Occipital lobe (tissue), 2 donors: ENCODE data around the gene PPP4R4. TPM values are rescaled to one million over a fixed set of nuclear protein-coding genes. Genes with fewer than 3 reads are reported as not detected.
A peak's percentile ranks its signal among the peaks of the same experiment; 100 is the strongest.

Source experiments
- DNase-seq: peaks from one replicate; lab custom pipeline; 2025; lab: John Stamatoyannopoulos, UW
- total RNA-seq: library from RNA; depleted of rRNA; stranded (reverse); fragments of >200 nt; gene quantifications from one replicate; pipeline ENCODE4 v1.2.3, GENCODE V29; 2014

The PPP4R4 gene
- total RNA-seq = 0.31 TPM

GRCh38 chr14:94173885-94174603 is at the start of gene PPP4R4:
Gene PPP4R4 (plus strand): TSS chr14:94174322. CDS start chr14:94174466, 144 bp downstream.
- peak; percentile 78 for DNase-seq

DNA sequence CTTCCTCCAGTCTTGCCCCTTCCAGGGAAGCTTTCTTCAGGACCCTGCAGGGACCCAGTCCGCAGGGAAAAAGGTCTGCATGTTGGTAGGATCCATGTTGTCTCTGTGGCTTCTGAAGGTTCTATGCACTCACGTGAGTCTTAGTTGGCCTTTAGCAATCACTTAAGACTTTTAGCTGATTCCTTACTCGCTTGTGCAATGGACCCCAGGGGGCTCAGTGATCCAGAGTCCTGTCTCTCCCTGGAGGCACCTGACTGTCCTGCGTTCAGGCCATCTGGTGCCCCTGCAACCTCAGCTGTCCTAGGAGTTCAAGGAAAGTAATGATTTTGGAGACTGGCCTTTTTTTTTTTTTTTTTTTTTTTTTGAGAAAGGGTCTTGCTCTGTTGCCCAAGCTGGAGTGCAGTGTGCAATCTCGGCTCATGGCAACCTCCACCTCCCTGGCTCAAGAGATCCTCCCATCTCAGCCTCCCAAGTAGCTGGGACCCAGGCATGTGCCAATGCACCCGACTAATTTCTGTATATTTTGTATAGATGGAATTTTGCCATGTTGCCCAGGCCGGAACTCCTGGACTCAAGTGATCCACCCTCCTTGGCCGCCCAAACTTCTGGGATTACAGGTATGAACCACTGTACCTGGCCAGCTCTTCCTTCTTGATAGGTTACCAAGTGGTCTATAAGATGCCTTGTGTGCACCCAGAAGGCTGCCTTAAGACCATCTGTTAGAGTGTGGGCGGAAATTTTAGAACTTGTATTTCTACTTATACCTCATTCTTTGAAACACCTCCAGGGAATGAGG is 49.3 kb upstream of the PPP4R4 start:
- DNase-seq = no peak

DNA sequence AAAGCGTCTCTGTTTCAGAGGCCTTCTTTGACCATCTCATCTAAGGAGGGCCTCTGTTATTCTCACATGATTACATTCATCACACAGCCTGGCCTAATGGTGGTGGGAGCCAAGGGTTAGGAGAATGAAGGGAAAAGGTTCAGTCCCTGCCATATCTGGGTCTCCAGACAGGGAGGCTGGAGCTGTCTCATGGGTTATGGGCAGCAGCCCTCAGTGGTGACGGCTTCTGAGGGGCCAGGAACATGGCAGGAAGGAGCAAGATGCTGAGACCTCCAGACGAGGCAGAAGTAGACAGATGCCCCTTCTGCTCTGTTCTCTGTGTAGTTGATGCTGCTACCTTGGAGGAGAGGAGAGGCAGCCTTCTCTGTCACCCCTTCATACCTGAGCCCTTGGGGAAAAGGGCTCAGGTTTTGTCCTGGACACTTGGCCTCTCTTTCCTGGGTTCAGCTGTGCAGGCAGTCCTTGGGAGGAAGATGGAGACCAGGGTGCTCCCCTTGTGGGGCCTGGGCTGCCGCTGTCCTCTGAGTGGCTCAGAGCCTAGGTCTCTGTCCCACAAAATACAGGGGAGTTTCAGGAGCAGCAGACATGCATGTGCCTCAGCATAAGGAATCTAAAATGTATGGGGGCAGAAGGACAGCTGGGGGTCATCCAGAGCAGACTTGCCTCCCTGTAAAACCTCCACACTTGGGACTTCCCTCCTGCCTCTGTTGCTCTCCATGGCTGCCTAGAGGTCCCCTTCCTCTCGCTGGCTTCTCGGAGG is 48.3 kb upstream of the PPP4R4 start:
- no peak for DNase-seq

DNA sequence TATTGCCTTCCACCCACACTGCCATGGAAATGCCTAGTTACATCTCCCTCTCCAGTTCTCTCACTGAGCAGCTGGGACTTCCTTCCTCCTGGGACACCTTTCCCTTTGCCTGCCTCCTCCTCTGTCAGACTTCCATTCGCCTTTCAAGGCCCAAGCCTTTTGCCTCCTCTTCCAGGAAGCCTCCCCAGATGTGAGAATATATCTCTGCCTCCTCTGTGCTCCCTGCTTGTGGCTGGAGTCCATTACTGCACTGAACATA is 47.8 kb upstream of the PPP4R4 start:
- DNase-seq = no peak

DNA sequence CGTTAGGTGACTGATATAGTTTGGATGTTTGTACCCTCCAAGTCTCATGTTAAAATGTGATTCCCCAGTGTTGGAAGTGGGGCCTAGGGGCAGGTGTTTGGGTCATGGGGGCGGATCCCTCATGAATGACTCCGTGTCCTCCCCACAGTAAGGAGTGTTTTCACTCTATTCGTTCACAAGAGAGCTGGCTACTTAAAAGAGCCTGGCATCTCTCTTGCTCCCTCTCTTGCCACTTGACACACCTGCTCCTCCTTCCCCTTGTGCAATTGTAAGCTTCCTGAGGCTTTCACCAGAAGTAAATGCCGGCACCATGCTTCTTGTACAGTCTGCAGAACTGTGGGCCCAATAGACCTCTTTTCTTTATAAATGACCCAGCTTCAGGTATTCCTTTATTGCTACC is 47.3 kb upstream of the PPP4R4 start:
- DNase-seq = no peak

DNA sequence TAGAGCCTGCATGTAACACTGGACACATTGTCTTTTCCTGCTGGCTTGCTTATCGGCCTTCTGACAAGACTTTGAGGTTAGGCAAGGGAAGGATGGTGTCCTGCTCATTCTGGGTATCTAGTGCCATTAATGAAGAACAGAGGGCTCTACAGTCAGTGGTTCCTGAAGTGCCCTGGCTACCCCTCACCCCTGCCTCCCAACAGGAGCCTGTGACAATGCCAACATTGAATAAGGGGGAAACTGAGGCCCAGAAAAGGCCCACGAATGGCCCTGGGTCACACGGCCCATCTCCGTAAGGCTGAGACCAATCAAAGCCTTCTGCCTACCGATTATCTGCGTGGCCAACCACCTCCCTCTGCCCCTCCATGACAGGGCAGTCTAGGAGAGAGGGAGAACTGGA is 46.8 kb upstream of the PPP4R4 start:
- DNase-seq = no peak

DNA sequence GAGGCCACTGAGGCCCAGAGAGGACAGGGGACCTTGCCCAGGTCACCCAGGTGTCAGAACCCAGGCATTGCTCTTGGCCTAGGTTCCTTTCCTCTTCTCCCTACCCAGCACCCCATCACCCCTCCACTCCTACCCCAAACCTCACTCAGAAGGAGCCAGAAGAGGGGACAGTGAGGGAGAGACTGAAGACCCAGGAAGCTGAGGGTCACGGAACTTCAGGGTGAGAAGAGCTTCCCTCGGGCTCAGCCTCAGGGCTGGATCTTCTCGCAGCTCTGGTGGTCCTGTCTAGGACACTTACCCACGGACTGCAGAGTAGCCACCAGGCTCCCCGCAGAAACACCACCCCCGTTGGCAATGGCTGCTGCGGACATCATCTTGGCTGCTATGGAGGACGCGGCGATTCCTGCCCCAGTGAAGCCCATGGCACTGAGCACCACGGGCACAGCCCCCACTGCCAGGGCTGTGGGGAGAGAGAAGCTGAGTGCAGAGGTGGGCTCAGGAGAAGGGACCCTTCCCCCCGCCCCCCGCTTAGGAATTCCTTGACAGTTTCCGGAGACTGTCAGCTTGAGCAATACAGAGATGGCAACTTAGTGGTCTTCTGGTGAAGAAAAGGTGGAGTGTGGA is 45.8 kb upstream of the PPP4R4 start:
- DNase-seq = no peak

GRCh38 chr14:94129111-94129757 is 44.9 kb upstream of the PPP4R4 start, which contains the start of gene IFI27L2:
Gene IFI27L2 (minus strand): TSS chr14:94129604. CDS start chr14:94129564, 40 bp downstream.
- DNase-seq = peak; percentile 85

DNA sequence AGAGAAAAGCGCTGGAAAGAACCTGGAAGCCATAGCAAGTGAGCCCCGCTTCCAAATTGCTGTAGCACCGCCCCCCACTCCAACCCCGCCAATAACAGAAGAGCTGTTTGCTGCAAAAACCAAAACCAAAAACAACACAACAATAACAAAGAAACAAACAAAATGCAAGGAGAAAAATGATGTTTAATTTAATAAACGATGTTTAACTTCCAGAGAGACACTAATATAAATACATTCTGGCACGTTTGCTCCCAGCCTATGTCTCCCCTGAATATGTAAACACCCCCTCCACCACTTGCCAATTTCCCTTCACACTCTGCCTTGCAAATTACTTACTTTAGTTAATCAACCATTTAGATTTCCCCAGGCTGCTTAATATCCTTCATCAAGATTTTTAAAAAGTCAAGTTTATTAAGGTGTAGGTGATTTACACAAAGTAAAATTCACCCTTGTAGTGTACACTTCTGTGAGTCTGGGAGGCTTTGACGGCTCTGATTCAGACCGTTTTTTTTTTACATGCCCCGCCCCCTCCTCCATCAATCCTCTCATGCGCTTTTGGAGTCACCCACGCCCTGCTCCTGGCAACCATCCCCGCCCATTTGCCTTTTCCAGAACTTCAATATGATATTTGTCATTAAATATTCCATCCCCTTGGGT is 44.2 kb upstream of the PPP4R4 start:
- DNase-seq = no peak

DNA sequence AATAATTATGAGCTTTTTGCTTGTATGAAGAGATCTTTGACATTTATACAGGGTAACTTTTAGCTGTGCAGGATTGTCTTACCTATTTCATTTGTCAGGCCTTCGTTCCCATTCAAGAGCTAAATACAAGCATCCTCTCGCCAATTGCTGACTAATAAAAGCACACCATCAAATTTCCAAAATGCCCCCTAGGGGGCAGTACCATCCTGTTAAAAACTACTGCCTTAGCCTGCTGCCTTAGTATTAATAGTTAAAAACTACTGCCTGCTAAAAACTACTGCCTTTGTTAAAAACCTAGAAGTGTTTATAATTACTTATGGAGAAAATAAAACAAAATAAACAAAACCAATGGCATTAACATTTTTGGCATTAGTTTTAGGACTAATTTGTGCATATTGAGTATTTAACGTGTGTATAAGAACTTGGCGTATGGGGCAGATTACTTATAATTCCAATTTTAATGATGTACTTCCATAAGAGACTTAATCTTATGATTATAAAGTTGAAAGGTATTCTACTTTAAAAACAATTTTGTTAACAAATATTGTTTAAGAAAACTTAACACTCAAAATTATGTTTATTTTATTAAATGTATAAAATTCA is 41.7 kb upstream of the PPP4R4 start:
- DNase-seq = no peak

DNA sequence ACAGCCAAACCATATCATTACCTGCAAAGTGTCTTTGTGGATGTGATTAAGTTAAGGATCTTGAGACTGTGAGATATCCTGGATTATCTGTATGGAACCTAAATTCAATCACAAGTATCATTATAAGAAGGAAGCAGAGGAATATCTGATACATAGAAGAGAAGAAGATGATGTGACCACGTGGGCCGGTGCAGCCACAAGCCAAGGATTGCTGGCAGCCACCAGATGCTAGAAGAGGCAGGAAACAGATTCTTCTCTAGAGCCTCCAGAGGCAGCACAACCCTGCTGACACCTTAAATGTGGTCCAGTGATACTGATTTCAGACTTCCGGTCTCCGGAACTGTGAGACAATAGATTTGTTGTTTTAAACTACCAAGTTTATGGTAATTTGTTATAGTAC is 38.6 kb upstream of the PPP4R4 start:
- no peak for DNase-seq

- peak; percentile 81 for DNase-seq
Measured at GRCh38 chr14:94136575-94137331, 37.4 kb upstream of the PPP4R4 start.

DNA sequence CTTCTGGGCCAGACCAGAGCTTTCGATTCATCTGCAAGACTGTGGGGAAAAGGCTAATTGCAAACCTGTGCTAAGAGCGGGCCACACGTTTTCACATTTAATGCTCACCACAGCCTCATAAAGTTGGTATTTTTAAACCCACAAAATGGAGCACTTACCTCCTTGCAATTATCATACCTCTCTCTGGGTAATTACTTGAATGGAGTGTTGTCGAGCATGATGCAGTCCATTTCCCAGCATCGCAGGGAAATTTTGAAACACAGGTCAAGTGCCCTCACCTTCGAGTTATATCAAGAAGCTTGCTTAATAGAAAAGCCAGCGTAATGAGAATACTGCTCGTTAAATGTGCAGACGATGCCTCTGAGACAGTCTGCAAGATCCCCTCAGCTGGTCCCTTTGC is 35.9 kb upstream of the PPP4R4 start:
- no peak for DNase-seq

- no peak for DNase-seq
Measured at GRCh38 chr14:94139006-94139405, 35.1 kb upstream of the PPP4R4 start.

DNA sequence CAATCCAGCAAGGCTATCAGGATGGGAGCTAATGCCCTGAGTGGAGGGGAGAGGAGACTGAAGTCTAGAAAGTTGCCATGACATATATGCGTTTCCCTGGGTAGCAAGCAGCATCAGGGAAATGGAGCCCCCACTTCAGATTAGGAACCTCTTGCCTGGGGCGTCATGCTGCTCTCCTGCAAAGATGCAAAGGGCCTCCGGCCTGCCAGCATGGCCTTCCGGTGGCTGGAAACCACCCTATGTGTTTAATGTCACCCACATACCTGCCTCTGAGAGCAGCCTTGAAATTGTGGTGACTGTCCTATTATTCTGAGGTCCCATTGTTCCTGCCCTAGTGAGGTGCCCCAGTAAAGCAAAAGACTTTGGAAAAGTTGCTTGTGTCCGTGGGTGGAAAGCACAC is 34.7 kb upstream of the PPP4R4 start:
- DNase-seq = no peak

GRCh38 chr14:94142247-94142646 is 31.9 kb upstream of the PPP4R4 start:
- no peak for DNase-seq

- DNase-seq = no peak
Measured at GRCh38 chr14:94142836-94143235, 31.3 kb upstream of the PPP4R4 start.

GRCh38 chr14:94143239-94143638 is 30.9 kb upstream of the PPP4R4 start:
- DNase-seq = no peak

DNA sequence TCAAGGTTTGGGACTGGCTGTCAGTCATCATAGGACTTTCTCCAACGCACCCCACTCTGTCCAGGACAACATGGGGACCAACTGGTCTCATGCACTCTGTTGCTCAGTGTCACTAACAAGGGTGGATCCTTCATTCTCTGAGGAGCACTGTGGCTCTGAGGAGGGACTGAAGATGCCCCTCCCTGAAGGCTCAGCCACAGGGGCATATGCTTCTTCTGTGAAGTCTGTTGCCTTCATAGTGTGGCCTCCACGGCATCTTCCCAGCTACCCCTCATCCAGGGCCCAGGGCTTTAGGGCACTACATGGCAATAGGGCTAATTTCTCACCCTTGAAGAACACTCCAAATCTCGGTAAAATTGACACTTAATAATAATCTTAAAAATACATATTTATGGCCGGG is 30.4 kb upstream of the PPP4R4 start:
- DNase-seq = no peak

DNA sequence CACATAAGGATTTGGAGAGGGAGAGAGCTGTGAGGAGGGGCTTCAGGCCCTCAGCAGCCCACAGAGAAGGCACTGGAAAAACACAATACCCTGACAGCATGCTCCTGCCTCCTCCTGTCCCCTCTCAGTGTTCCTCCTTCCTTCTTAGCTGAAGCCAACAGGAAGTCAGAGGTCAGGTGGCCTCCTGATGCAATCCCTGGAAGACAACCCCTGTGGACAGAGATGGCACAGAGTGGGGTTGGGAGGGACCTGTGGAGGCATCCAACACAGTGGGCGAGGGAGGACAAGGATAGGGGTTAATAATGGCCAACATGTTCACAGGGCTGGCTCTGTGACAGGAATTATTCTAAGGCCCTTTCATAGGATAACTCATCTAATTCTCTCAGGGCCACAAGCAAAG is 29.4 kb upstream of the PPP4R4 start:
- DNase-seq = no peak
